ENCODE data around the gene BAIAP2L1.

BAIAP2L1 gene

DNA sequence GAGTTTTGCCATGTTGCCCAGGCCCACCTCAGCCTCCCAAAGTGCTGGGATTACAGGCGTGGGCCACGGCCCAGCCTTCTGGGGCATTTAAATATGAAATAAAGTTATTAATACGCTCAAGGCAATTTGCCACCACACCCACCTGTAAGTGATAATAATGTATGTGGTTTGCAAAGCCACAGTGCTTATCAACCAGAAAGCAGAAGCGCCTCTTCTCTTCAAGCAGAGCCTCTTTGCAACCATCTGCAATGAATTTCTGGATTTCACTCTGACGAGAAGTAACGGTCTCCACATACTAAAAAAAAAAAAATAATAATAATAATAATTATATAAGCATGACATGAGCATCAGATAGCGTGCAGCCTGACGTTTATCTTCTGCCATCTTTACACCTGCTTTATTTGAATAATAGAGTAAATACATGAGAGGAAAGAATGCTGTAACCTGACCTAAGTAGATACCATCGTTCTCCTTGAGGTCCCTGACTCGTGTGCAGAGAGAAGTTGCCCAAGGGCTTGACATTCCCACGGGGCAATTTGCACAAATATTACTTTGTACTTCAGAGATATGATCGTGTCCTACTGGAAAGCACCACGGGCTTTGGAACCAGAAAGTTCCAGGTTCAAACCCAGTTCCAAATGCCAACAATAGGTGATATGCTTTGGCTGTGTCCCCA is 85.4 kb downstream of the BAIAP2L1 start:
- no peaks in the 10 kb centered on the region for H3K9me3 ChIP-seq (ENCODE audit: low read length)
- H3K27me3 ChIP-seq (ENCODE audit: control insufficient read depth in 1 of 2, insufficient read depth in 2 of 2, low read length in 2 of 2), result no peaks in the 10 kb centered on the region
- H3K4me3 ChIP-seq (ENCODE audit: low read depth in 1 of 2, low read length in 2 of 2), result no peak overlapping the region
- H3K27ac ChIP-seq (ENCODE audit: low read depth, low read length), result no peak overlapping the region
- H3K36me3 ChIP-seq (ENCODE audit: insufficient read depth, low read length), result no peaks in the 10 kb centered on the region
- no peak overlapping the region for H3K9ac ChIP-seq (ENCODE audit: low read length)
- no peaks in the 10 kb centered on the region for H3K4me1 ChIP-seq (ENCODE audit: insufficient read depth, low read length)

DNA sequence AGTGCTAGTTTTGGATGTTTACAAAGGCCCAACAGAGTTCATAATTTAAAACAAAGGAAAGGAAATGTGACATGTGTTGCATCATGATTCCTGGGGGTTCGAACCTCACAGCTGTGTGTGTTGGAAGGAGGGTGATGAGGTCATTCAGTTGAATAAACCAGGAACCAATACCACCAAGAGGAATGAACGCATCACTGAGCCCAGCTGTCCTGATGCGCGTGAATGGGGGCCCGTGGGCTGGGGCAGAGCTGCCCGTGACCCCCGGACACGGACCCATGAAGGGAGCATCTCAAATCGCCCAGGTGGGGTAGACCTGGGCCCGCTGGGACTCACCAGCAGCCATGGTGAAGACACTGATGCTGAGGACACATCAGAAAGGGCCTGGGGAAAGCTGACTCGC is 86.4 kb downstream of the BAIAP2L1 start:
- Histone ChIP-seq H3K4me3 (ENCODE audit: low read depth in 1 of 2, low read length in 2 of 2) (no peak overlapping the region), H3K4me1 (ENCODE audit: insufficient read depth, low read length) (no peaks in the 10 kb centered on the region), H3K36me3 (ENCODE audit: insufficient read depth, low read length) (no peaks in the 10 kb centered on the region), H3K27me3 (ENCODE audit: control insufficient read depth in 1 of 2, insufficient read depth in 2 of 2, low read length in 2 of 2) (no peaks in the 10 kb centered on the region), H3K9me3 (ENCODE audit: low read length) (no peaks in the 10 kb centered on the region), H3K9ac (ENCODE audit: low read length) (no peak overlapping the region), H3K27ac (ENCODE audit: low read depth, low read length) (no peak overlapping the region)

DNA sequence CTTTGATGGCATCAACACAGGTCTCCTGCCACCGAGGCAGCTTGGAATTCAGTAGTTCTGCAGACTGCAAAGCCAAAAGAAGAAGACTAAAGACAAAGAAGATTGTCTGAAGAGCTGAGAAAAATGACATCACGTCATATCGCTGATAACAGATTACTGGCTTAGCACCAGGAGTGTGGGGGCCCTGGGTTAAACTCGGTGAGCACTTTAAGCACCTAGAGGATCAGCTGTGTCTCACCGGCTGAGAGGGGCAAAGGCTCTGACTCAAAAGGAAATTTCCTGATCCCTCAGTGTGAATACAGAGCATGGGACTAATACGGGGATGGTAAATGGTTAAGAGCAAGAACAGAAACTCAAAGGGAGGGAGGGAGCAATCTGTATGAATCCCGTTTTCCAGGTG is 88.7 kb downstream of the BAIAP2L1 start:
- Histone ChIP-seq H3K27me3 (ENCODE audit: control insufficient read depth in 1 of 2, insufficient read depth in 2 of 2, low read length in 2 of 2) (no peaks in the 10 kb centered on the region), H3K4me3 (ENCODE audit: low read depth in 1 of 2, low read length in 2 of 2) (no peak overlapping the region), H3K27ac (ENCODE audit: low read depth, low read length) (no peak overlapping the region), H3K9ac (ENCODE audit: low read length) (no peak overlapping the region), H3K4me1 (ENCODE audit: insufficient read depth, low read length) (no peaks in the 10 kb centered on the region), H3K36me3 (ENCODE audit: insufficient read depth, low read length) (peaks cover 8% of the 10 kb centered on the region), H3K9me3 (ENCODE audit: low read length) (no peaks in the 10 kb centered on the region)

DNA sequence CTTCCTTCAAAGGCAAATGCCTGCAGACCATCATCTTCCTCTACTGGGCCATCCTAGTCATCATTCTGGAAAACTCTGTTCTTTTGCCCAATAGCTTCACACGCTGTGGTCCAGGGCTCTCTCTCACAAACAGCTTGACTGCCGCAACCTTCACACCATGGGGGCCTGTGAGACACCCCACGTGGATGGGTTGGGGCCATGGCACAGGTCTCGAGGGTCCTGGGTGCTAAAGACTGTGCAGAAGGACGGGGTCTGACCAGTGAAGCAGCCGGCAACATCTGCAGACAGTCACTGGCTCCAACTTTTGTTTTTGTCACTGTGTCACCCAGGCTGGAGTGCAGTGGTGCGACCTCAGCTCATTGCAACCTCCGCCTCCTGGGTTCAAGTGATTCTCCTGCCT is 91.3 kb downstream of the BAIAP2L1 start:
- Histone ChIP-seq H3K4me3 (ENCODE audit: low read depth in 1 of 2, low read length in 2 of 2) (no peak overlapping the region), H3K9me3 (ENCODE audit: low read length) (no peaks in the 10 kb centered on the region), H3K4me1 (ENCODE audit: insufficient read depth, low read length) (no peaks in the 10 kb centered on the region), H3K27me3 (ENCODE audit: control insufficient read depth in 1 of 2, insufficient read depth in 2 of 2, low read length in 2 of 2) (no peaks in the 10 kb centered on the region), H3K27ac (ENCODE audit: low read depth, low read length) (no peak overlapping the region), H3K36me3 (ENCODE audit: insufficient read depth, low read length) (peaks cover 8% of the 10 kb centered on the region), H3K9ac (ENCODE audit: low read length) (no peak overlapping the region)

DNA sequence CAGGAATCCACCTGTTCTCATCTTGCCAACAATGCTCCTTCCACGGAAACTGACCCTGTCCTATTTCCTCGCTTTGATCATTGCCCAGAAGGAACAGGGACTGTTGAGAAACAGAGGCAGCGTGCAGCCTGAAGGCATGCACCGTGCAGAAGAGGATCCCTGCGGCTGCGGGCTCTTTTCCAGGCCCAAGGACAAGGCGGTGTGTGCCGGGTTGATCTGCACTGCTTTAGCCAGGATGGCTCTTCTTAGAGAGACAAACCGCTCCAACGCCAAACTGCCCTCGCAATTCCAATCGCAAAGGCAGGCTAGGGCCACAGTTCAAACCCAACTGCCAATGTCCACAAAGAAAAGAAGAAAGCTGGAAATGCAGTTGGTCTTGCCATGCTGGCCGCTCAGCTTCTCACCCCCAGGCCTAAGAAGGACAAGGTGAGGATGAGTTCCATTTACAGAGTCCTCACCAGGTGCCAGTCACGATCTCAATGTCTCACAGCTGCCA is 92.9 kb downstream of the BAIAP2L1 start:
- H3K9me3 ChIP-seq (ENCODE audit: low read length), result no peaks in the 10 kb centered on the region
- peaks cover 8% of the 10 kb centered on the region for H3K36me3 ChIP-seq (ENCODE audit: insufficient read depth, low read length)
- H3K27me3 ChIP-seq (ENCODE audit: control insufficient read depth in 1 of 2, insufficient read depth in 2 of 2, low read length in 2 of 2), result no peaks in the 10 kb centered on the region
- H3K4me1 ChIP-seq (ENCODE audit: insufficient read depth, low read length), result no peaks in the 10 kb centered on the region
- H3K27ac ChIP-seq (ENCODE audit: low read depth, low read length), result no peak overlapping the region
- H3K9ac ChIP-seq (ENCODE audit: low read length), result no peak overlapping the region
- H3K4me3 ChIP-seq (ENCODE audit: low read depth in 1 of 2, low read length in 2 of 2), result no peak overlapping the region

DNA sequence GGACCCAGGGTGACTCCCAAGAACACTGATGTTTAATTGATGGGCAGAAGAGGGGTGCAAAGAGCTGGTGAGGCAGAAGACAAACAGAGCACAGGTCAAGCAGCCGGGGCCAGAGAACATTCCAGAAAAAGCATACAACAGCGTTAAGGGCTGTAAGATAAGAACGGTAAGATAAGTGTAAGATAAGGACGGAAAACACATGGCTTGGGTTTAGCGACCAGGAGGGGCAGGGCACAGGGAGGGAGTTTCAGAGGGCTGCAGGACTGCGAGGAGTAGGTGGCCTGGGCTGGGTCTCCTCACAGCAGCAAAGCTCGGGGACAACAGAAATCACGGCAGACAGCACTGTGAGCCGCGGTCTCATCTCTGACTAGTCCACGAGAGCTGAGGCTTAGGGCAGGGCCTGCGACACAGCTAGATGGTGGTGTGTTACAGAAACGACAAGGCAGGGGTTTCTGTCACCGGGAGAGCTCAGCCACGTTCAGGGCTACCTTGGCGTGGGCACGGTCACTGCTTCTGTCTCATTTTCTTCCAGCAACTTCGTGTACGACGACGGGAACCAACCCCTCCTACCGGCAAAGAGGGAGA is 94.8 kb downstream of the BAIAP2L1 start:
- Histone ChIP-seq H3K27me3 (ENCODE audit: control insufficient read depth in 1 of 2, insufficient read depth in 2 of 2, low read length in 2 of 2) (no peaks in the 10 kb centered on the region), H3K9me3 (ENCODE audit: low read length) (no peaks in the 10 kb centered on the region), H3K27ac (ENCODE audit: low read depth, low read length) (no peak overlapping the region), H3K36me3 (ENCODE audit: insufficient read depth, low read length) (peaks cover 8% of the 10 kb centered on the region), H3K9ac (ENCODE audit: low read length) (no peak overlapping the region), H3K4me3 (ENCODE audit: low read depth in 1 of 2, low read length in 2 of 2) (no peak overlapping the region), H3K4me1 (ENCODE audit: insufficient read depth, low read length) (no peaks in the 10 kb centered on the region)

DNA sequence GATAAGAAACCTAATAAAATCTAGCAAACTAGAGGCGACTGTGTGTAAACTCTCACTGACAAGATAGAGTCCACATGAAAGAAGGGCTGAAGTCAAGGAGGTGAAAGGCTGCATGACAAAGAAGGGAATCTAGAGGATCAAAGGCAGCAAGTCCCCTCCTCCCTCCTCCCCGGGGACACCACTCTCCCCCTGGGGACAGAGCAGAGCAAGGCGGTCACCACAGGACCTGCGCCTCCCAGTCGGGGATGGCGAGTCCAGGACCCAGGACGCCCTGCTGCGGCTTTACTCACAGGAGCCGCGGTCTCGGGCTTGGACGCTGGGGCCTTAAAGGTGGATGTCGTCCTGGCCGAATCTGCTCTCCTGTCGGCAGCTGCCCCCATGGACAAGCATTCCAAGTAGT is 97.0 kb downstream of the BAIAP2L1 start:
- H3K4me3 ChIP-seq (ENCODE audit: low read depth in 1 of 2, low read length in 2 of 2), result no peak overlapping the region
- H3K36me3 ChIP-seq (ENCODE audit: insufficient read depth, low read length), result peaks cover 8% of the 10 kb centered on the region
- no peaks in the 10 kb centered on the region for H3K4me1 ChIP-seq (ENCODE audit: insufficient read depth, low read length)
- H3K9me3 ChIP-seq (ENCODE audit: low read length), result no peaks in the 10 kb centered on the region
- H3K9ac ChIP-seq (ENCODE audit: low read length), result no peak overlapping the region
- no peaks in the 10 kb centered on the region for H3K27me3 ChIP-seq (ENCODE audit: control insufficient read depth in 1 of 2, insufficient read depth in 2 of 2, low read length in 2 of 2)
- no peak overlapping the region for H3K27ac ChIP-seq (ENCODE audit: low read depth, low read length)

DNA sequence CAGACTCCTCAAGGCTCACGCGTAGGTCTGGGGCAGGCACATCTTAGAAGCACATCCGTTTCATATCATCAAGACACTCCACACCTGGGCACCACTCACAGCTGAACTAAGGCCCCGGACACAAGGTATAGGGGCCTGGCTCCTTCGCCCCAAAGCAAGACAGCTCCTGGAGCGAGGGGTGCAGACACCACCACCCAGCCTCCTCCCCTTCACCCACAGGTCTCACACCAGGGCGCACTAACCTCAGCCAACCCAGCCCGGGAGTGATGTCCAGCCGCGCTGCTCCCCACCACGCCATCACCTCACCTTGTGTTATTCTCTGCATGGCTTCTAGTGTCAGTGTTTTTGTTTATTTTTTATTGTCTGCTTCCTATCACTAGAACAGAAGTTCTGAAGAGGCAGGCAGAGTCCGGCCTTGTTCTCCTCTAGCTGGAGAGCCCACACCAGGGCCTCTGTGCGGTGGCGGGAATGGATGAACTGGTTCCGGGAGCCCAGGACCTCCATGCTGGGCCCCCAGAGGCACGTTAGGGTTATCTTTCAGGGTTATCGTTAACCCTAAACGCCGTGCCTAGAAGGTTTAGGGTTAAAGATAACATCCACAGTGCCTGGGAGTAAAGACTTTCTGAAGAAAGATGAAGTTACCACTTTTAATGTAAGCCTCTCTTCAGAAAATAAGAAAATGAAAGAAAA is 97.6 kb downstream of the BAIAP2L1 start:
- H3K4me3 ChIP-seq (ENCODE audit: low read depth in 1 of 2, low read length in 2 of 2), result no peak overlapping the region
- no peak overlapping the region for H3K9ac ChIP-seq (ENCODE audit: low read length)
- H3K27ac ChIP-seq (ENCODE audit: low read depth, low read length), result no peak overlapping the region
- H3K4me1 ChIP-seq (ENCODE audit: insufficient read depth, low read length), result no peaks in the 10 kb centered on the region
- H3K27me3 ChIP-seq (ENCODE audit: control insufficient read depth in 1 of 2, insufficient read depth in 2 of 2, low read length in 2 of 2), result no peaks in the 10 kb centered on the region
- H3K9me3 ChIP-seq (ENCODE audit: low read length), result no peaks in the 10 kb centered on the region
- peaks cover 8% of the 10 kb centered on the region for H3K36me3 ChIP-seq (ENCODE audit: insufficient read depth, low read length)

DNA sequence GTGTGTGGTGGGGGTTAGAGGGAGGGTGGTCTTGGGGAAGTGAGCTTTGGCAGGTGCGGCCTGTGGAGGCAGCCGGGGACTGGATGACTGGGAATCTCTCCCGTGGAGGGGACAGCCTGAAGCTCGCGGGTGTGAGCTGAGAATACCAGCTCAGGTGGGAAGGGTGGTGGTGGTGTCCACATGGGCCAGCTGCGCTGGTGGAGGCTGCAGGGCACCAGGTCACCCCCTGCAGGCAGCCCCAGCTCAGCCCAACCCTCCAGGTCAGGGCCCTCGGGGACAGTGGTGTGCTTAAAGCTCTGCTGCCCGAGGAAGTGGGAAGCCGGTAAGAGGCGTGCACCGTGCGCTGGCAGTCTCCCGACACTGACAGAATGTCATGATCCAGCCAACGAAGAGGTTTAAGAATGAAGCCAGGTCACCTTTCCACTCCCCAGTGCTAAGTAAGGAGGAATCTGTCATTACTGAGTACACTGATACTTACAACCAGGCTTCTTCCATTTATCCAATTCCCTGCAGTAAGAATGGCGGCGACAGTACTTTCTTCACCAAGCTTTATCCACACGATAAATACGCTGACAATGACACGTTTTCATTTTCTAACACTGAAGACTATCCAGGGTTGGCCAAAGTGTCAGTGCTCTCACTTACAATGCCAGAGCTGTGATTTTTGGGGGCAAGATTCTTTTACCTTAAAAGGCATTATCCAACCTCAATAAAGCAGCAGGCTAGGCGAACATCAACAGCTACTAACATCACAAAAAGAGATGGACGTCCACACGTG is 99.0 kb downstream of the BAIAP2L1 start:
- H3K4me1 ChIP-seq (ENCODE audit: insufficient read depth, low read length), result no peaks in the 10 kb centered on the region
- no peak overlapping the region for H3K27ac ChIP-seq (ENCODE audit: low read depth, low read length)
- no peaks in the 10 kb centered on the region for H3K36me3 ChIP-seq (ENCODE audit: insufficient read depth, low read length)
- no peak overlapping the region for H3K4me3 ChIP-seq (ENCODE audit: low read depth in 1 of 2, low read length in 2 of 2)
- no peak overlapping the region for H3K9ac ChIP-seq (ENCODE audit: low read length)
- H3K9me3 ChIP-seq (ENCODE audit: low read length), result no peaks in the 10 kb centered on the region
- no peaks in the 10 kb centered on the region for H3K27me3 ChIP-seq (ENCODE audit: control insufficient read depth in 1 of 2, insufficient read depth in 2 of 2, low read length in 2 of 2)

DNA sequence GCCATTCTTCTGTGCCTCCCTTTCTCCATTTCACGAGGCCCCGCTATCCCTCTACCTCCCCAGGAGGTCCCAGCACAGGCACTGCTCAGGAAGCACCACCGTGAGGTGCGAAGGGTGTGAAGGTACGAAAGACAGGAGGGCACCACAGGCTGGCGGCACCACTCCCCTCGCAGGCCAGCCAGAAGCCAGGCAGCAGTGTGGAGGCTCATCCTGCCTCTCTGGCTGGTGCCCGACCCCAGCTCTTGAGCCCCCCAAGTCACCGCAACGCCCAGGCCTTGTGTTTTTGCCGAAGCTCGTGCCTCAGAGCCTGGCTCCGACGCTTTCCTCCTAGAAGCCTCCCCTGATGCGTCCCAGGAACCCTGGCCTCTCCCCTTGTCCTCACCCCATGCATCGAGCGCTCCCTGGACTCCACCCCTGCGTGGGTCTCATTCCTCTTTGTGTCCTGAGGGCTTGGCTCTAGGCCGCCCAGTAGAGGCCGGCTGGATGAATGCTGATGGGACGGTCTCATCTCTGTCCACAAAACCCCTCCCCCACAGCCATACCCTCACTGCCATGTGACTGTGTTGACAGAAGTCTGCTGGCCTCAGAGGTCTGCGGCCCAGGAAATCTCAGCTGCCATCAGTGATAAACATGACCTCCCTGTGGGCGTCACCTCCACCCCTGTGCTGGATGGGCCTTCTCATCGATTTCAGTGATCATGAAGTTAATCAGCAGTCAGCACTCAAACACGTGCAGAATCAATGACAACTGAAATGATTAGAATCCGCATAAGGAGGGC is 100.1 kb downstream of the BAIAP2L1 start:
- no peaks in the 10 kb centered on the region for H3K27me3 ChIP-seq (ENCODE audit: control insufficient read depth in 1 of 2, insufficient read depth in 2 of 2, low read length in 2 of 2)
- no peak overlapping the region for H3K4me3 ChIP-seq (ENCODE audit: low read depth in 1 of 2, low read length in 2 of 2)
- no peaks in the 10 kb centered on the region for H3K36me3 ChIP-seq (ENCODE audit: insufficient read depth, low read length)
- no peak overlapping the region for H3K9ac ChIP-seq (ENCODE audit: low read length)
- H3K27ac ChIP-seq (ENCODE audit: low read depth, low read length), result no peak overlapping the region
- H3K9me3 ChIP-seq (ENCODE audit: low read length), result no peaks in the 10 kb centered on the region
- H3K4me1 ChIP-seq (ENCODE audit: insufficient read depth, low read length), result no peaks in the 10 kb centered on the region

Data from muscle layer of colon (tissue), 2 donors.